Muscle of back (tissue), 11 donors: ENCODE data around the gene BZW1. TPM values are rescaled to one million over a fixed set of nuclear protein-coding genes. Genes with fewer than 3 reads are reported as not detected.
A peak's percentile ranks its signal among the peaks of the same experiment; 100 is the strongest.
"Not testable (repeated sequence)": the region's sequence is repeated elsewhere in the genome, so short reads cannot be mapped to it uniquely, and the experiment has no call there.

Source experiments
- DNase-seq, 3 donors: peaks; one replicate each; pipeline versions ENCODE4 v3.0.0 to v3.0.0-alpha.2; 2013
- polyA plus RNA-seq, 10 donors: library from polyadenylated mRNA; unstranded; fragments of 120-200 nt; gene quantifications; one replicate each; pipeline ENCODE4 v1.2.1, GENCODE V29; 2013; ENCODE audit not compliant: insufficient read length in 10 of 10

BZW1 gene
- polyA plus RNA-seq, 10 donors: 118 to 163 (median 129) TPM

DNA sequence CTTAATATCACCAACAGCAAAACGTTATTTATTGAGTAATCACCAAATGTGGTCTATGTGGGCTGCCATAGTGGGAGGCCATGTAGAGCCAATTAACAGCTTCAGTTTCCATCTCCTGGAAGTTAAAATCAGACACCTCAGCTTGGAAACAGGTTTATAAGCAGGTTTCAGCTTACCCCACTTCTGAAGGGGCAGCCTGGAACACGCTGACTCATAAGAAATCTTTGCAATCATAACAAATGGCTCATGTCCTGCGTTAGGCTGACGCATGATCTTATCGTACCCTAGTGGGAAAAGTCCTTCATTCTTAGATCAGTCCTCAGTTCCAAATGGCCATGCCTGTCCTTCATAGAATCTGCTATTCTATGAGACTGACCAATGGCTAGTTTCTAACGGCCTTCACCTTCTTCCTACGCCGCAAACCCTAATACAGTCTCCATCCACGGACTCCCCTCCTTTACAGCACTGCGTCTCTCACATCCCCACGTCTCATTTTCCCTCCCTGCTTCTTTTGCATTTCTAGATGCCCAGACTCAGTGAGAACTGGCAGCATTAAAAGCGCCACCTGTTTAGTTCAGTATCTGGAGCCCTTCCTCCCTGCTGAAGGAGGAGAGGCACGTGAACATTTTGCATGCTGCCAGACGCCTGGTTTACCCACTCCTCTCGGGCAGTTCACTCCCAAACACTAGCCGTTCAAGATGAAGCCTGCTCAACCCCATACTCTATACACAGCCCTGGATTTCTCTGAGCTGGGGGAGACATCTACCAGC, 24.2 kb upstream of the BZW1 start:
- peak in 1 of 3 donors; percentile 78 for DNase-seq

DNA sequence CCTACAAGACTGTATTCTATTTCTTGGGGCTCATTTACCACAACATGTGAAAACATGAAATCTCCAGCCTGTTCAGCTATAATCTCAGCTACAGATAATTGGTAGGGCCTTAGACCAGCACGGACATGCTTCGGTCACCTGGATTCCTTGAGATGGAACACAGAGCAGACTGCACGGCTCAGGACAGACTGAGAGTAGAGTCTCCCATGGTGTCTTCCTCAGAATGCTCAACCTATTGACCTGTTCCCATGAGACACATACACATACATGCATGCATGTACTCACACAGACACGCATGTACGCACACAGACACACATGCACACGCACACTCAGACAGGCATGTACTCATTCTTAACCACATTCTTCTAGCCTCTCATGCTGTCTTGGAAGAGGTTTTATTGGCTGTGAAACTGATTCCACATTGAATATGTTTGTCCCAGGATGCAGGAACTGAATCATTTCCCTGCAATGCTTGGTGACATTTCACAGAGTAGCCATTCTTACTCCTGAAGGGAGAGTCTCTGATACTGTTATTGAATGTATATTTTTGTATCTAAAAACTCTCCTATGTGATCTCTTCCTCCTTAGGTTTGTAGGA, 23.5 kb upstream of the BZW1 start:
- peak in 1 of 3 donors; percentile 60 for DNase-seq

DNA sequence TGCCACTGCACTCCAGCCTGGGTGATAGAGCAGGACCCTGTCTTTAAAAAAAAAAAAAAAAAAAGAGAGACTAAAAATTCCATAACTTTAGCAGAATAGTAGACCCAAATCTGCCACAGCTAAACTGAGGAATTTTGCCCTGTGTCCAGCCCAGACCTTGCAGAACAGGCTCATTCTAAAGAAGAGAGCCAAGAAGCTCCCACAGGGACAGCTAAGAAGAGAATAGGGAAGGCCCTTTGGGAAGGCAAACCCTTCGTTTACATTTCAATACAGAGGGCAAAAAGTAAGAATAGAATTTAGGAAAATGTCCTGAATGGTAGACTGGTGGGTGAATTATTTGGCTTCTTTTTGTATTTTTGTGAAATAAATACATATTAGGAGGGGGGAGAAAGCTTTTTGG, 21.5 kb upstream of the BZW1 start:
- DNase-seq: no peak

DNA sequence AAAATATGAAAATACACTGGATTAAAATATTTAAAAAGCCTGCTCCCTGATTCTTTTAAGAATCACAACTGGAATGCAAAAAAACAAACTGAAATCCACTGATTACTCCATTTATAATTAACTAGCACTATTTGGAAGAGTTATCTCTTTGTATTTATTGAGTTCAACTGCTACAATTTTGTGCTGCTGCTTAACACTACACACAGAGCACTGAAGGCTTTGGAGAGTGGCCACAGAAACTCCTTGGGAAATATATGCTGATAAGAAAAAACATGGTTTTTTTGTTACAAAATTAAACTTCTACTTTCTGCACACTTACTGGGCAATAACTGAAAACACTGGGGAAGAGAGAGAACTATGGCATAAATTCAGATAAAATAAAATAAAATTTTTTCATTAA, 19.8 kb upstream of the BZW1 start:
- no peak for DNase-seq

DNA sequence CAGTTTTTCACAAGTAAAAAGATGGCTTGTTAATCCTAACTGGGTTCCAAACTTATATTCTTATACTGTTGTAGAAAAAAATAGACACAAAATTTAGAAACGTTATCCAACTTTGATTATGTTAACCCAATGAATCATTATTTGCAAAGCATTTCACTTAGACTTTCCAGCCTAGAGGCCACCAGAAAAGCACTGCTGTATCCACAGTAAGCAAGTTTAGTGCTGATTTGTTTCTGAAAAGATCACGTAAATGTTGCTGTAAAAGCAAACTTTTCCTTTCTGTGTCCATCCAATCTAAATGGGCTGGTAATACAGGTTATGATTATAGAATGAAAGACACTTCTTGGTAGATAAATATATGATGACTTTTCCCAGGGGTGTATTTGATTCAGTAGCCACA, 17.6 kb upstream of the BZW1 start:
- no peak for DNase-seq

DNA sequence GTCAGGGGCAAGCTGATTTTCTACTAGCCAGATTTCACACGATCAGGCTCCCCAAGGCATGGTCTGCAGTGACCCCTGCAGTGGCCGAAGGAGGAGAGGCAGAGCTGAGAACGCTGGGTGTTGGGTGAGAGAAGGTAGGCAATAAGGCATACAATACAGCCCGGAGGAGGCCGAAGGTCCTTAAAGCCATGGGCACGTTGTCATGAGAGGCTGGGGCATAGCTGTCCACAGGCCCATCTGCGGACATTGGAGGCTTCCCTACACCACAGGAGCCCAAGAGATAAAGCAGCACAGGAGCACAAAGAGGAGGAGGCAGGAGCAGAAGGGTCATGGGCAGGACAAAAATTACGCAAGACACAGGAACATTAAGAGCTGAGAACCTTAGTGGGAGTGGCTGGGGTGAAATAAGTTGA, 16.7 kb upstream of the BZW1 start:
- DNase-seq: no peak

DNA sequence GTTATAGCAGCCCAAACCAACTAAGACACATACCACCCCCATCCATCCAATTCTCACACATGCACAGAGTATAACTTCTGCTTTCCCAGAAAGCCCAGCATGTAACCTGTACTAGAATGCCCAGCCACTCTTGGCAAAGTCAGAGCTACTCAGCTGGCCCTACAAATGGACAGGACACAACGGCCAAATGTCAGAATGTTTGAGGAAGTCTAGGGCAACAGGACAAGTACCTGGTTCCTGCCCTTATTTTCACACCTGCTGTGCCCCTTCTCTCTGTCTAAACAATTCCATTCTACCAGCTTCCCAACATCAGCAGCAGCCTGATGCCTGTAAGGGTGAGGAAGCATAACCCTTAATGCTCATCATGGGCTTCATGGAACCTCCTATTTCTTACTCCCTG, 15.1 kb upstream of the BZW1 start:
- DNase-seq: no peak

DNA sequence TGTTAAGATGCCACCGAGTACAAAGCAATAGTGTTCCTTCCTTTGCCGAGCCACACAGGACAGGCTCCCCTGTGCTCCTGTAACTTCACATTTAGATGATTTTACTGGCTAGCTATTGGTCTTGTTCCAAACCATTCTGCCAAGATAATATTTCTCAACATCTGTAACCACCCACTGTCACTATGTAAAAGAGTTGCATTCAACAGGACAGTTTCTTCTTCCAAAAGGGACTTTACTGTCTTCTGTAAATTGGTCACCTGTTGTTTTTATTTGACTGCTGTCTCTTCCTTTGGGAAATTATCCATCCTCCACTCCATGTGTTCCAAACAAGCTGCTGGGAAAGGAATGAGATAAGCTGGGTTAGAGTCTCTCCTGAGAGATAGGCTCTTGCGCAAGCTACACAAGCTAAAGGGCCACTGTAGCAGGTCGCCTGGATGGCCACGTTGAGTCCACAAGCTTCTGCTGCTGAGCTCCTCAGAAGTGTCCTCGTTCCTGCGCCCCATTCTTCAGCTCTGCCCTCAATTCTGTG, 14.4 kb upstream of the BZW1 start:
- peak in 1 of 3 donors; percentile 13 for DNase-seq

DNA sequence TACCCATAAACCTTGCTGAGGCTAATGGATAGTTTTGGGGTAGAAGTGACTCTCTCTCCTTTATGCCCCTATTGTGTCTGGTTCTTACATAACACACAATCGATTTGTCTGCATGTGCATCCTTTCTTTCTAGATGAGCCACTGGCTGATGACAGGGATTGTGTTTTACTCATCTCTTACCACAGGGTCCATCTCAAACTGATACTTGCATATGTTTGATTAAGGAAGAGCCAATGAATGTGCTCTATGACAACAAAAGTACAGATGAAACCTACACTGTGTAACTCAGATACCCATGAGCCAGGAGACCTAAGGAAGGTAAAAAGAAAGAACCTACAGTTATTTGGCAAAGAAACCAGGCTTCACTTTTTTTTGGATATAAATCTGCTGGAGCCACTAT, 13.2 kb upstream of the BZW1 start:
- no peak for DNase-seq

DNA sequence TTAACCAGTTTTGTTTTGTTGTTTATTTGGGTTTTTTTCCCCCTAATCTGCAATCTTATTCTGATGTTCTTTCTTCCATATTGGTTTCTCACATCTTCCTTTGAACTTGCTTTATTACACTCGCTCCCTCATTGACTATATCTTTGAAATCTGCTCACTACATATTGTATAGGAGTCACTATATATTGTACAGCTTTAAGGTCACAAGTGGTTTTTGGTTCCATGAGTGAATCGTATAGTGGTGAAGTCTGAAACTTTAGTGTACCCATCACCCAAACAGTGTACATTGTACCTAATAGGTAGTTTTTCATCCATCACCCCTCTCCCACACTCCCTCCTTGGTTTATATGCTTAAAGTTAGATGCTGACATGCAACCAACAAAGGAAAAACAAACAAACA, 11.3 kb upstream of the BZW1 start:
- no peak for DNase-seq

DNA sequence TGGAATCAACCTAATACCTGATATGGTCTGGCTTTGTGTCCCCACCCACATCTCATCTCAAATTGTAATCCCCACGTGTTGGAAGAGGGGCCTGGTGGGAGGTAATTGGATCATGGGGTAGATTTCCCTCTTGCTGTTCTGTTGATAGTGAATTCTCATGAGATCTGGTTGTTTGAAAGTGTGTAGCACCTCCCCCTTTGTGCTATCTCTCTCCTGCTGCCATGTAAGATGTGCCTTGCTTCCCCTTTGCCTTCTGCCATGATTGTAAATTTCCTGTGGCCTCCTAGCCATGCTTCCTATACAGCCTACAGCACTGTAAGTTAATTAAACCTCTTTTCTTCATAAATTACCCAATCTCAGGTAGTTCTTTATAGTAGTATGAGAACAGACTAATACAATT, 10.3 kb upstream of the BZW1 start:
- not testable (repeated sequence) for DNase-seq

DNA sequence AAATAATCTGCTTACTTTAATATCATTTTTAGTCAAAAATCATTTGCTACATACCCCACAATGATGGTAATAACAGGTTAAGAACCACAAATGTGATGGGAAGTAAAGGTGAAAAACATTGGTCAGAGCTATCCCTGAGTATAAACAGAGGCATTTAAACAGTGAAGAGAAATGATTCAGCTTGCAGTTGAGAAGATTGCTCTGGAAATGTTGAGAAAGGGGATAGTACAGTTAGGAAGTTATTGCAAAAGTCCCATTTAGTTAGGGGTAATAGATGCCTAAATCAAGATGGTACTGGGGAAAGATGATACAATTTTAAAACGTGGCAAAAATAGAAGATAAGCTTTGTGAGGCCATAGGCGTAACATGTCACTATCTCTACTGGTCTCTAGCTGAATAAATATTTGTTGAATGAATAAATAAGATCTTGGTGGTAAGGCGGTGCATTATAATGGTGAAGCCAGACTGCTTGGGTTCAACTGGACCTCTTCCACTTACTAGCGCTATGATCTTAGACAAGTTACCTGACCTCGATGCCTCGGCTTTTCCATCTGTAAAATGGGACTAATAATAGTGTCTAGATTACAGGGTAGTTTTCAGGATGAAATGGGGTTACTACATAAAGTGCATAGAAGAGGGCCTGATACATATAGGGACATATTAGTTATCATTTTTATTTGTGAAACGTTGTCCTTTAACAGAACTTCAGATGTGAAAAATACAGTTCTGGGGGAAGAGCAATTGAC, 2.0 kb upstream of the BZW1 start:
- no peak for DNase-seq

DNA sequence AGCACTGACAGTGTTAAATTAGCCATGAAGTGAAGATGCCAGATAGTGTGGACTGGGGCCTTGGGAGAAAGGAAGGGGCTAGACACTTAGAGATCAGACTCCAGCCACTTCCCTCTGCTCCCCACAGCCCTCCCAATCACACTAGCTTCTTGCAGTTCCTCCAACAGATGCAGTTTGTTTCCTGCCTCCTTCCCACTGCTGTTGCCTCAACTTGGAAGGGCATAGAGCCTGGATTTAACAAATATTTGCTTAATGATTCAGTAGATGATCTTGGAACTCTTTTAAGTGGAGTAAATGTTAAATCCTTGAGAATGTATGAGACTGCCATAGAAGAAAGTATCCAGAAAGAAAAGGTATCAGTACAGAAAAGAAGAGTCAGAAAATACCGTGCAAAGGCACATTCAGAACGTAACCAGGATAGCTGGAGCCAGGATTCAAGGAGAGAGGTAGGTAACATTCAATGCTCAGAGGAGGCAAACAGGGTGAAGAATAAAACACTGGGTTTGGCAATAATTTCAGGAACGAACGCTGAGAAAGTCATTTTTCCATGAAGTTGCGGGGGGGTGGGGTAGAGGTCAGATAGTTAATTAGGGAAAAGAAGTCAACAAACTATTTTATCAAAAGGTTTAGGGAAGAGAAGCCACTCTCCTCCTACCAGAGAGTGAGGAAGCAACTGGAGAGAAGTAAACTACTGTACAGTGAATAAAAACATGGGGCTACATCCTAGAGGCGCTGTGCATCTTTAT, 1.3 kb upstream of the BZW1 start:
- peak in 2 of 3 donors; percentile 29 to 43 for DNase-seq

DNA sequence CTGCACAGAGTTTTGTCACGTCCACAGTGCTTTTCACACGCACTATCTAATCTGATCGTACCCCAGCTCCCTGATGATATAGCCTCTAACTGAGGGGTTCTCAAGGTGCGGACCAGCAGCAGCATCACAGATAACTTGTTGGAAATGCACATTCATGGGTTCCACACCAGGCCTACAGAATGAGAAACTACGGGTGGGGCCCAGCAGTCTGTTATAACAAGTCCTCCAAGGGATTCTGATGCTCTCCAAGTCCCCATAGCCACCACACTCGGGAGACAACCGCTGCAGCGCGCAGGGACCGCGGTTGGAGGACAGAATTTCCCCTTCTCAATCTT, 745 bp upstream of the BZW1 start:
- no peak for DNase-seq

DNA sequence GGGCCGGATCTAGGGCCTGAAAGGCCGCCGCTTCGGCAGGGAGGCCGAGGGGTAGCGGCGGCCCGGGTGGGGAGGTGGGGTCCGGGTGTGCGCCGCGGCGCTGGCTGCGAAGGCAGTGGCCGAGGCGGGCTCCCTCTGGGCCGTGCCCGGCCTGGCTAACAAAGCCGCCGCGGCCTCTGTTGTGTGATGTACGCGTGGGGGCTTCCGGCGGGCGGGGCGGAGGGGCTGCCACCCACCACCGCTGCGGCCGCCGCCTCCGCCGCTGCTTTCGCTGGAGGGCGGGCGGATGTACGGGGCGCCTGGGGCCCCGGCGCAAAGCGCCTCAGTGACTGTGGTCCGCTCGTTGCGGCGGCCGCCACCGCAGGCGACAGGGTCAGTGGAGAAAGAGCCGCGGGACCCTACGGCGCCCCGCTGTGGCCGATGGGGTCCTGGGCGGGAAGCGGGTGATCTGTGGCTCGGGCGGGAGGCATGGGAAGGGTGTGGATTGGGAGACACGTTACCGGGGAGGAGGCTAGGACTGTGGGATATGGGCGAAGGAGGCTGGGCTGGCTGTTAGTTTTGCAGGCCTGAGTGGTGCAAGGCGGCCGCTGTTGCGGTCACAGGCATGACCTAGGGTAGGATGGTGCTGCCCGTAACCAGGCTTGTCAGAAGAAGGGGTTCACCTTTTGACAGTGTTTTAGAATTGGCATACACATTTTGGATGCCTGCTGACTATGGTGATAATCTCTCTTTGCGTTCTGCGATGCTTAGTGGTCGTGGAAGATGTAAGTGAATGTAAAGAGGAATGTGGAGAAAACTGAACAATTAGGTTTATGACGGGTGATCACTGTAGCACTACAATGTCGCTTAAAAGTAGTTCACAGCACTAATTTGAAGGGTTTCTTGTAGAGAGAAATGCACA, 662 bp downstream of the BZW1 start:
- DNase-seq: peak; percentile 47 to 89 (median 70)

DNA sequence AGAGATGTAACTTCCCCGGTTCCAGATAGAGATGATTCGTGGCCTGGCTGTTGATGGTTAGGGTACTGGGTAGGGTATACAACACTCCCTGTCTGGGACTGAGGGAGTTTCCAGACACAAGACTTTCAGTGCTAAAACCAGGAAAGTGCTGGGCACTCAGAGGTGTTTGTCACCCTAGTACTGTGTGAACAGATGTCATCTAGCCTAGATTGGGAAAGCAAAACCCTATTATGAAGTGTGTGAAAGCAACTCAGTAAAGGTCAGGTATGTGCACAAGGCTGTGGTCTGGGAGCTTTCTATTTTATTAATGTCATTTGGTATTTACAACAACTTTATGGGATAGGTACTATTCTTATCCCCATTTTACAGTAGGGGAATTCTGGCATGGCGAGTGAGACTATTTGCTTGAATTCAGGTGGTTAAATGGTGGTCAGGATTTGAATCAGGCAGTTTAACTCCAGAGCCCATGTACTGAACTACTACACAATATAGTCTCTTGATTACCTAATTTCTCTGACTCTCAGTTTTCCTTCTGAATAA, 2.6 kb downstream of the BZW1 start:
- DNase-seq: no peak

DNA sequence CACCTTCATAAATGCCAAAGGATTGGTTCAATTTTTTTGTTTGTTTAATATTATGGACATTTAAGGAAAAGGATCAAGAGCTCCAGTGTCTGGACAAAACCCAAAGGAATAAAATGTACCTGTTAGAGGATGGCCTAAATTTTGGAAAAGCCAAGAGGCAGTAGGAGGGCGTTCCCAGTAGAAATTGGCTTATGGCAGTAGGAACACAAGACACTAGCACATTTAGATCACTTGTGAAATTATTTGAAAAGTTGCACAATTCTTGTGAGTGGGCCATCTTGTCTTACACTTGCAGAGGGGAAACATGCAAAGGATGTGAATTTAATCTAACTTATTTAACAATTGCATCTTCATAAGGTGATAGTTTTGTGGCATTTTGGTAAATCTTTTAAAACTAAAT, 3.2 kb downstream of the BZW1 start:
- DNase-seq: no peak

DNA sequence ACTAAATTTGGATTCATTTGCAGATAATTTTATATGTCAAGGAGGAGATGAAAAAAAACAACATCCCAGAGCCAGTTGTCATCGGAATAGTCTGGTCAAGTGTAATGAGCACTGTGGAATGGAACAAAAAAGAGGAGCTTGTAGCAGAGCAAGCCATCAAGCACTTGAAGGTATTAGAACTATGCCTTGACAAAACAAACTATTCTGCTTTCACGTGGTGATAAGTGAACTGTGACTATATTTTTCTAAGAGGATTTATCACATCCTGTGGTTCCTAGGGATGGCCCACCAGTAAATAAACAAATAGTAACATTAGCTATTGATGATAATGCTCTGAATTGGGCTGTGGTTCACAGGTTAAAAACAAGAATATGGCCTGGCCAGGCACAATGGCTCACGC, 7.0 kb downstream of the BZW1 start:
- DNase-seq: not testable (repeated sequence)

DNA sequence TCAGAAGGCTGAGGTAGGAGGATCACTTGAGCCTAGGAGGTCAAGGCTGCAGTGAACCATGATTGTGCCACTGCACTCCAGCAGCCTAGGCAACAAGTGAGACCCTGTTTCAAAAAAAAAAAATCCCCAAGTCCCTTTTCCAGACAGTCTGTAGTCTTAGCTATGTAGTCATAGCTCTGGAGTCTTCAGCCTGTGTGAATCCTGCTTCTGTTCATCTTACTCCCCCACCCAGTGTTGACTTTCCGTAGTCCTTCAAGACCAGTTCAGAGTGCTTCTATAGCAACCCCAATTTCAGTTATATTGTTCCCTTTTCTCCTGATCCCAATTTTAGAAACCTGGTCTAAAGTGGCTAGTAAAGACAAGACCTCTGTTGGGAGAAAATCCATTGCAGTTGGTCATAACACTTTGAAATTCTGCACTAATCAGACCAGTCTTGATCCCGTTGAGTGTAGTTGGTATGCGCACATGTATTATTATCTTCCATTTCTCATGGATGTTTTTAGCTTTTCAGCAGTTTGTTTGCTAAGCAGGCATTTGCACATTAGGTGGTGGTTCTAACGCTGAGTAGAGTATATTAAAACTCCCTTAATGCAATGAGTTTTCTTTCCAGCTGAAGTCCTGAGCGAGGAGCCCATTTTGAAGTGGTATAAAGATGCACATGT, 9.0 kb downstream of the BZW1 start:
- DNase-seq: no peak

DNA sequence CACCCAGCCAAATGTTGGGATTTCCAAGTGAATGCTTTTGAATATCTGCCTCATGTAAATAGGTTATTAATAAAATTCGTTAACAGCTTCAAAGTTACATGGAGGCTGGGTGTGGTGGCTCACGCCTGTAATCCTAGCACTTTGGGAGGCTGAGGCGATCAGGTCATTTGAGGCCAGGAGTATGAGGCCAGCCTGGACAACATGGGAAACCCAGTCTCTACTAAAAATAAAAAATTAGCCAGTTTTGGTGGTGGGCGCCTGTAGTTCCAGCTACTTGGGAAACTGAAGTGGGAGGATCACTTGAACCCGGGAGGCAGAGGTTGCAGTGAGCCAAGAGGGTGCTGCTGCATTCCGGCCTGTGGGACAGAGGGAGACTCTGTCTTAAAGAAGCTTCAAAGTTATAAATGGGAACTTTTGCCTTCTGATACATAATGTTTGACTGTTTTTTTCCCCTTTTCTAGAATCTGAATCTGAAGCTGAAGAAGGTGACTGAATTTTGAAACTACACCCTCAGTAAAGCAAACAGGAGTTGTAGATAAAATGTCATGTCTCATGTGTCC, 10.1 kb downstream of the BZW1 start:
- no peak for DNase-seq
